Stimulated activated CD8-positive, alpha-beta memory T cell treated with anti-CD3 and anti-CD28 coated beads, Interleukin-12 subunit alpha, Interleukin-12 subunit beta, amount 100 ng/mL, for 4 hours (primary cell): ENCODE results near the gene GAS6.
"Not testable (repeated sequence)": the region's sequence is repeated elsewhere in the genome, so short reads cannot be mapped to it uniquely, and the experiment has no call there.

ENCODE experiments used
- DNase-seq: peaks from one replicate; pipeline ENCODE4 v3.0.0-alpha.2; 2020; ENCODE audit warnings: low read depth

The GAS6 gene

GRCh38 chr13:113791226-113791625, 72.7 kb downstream of the GAS6 start:
- no peak for DNase-seq

- DNase-seq, result not testable (repeated sequence)
Measured at GRCh38 chr13:113789931-113790330, 73.9 kb downstream of the GAS6 start.

GRCh38 chr13:113789167-113789566, 74.7 kb downstream of the GAS6 start:
- no peak for DNase-seq

GRCh38 chr13:113788413-113789135, 75.3 kb downstream of the GAS6 start:
- DNase-seq, result no peak

GRCh38 chr13:113787694-113788093, 76.2 kb downstream of the GAS6 start:
- no peak for DNase-seq

- DNase-seq, result no peak
Measured at GRCh38 chr13:113786262-113786841, 77.5 kb downstream of the GAS6 start.

GRCh38 chr13:113785051-113786010, 78.5 kb downstream of the GAS6 start:
- DNase-seq, result no peak

- DNase-seq, result no peak
Measured at GRCh38 chr13:113784645-113785024, 79.2 kb downstream of the GAS6 start.

GRCh38 chr13:113783966-113784644, 79.8 kb downstream of the GAS6 start:
- no peak for DNase-seq

GRCh38 chr13:113783200-113783881, 80.5 kb downstream of the GAS6 start:
- no peak for DNase-seq

GRCh38 chr13:113782472-113782871, 81.4 kb downstream of the GAS6 start:
- no peak for DNase-seq

GRCh38 chr13:113781571-113781970, 82.3 kb downstream of the GAS6 start:
- no peak for DNase-seq

GRCh38 chr13:113777311-113778260, 86.3 kb downstream of the GAS6 start:
- no peak for DNase-seq

GRCh38 chr13:113776231-113777125, 87.4 kb downstream of the GAS6 start:
- DNase-seq, result no peak

- no peak for DNase-seq
Measured at GRCh38 chr13:113775451-113776145, 88.3 kb downstream of the GAS6 start.

- DNase-seq, result no peak
Measured at GRCh38 chr13:113774177-113775107, 89.4 kb downstream of the GAS6 start.

GRCh38 chr13:113771709-113772331, 92.1 kb downstream of the GAS6 start:
- no peak for DNase-seq
